WTC11 (cell line): Measurements from ENCODE around the gene LAMA3.

Experiments
- CTCF ChIP-seq: fragments of 200-600 bp; IDR thresholded peaks from 2 replicates; pipeline ENCODE4 v1.8.0; 2022; ENCODE audit warnings: antibody characterized with exemption
- ESRRA ChIP-seq: sonication (generic); formaldehyde crosslinking; IDR thresholded peaks from 2 replicates; pipeline ENCODE4 v1.8.1; 2022; ENCODE audit warnings: mild to moderate bottlenecking, missing genetic modification reagents, borderline replicate concordance
- SP1 ChIP-seq: sonication (generic); formaldehyde crosslinking; conservative IDR thresholded peaks from 2 replicates; pipeline ENCODE4 v1.8.1; 2022; ENCODE audit warnings: missing genetic modification reagents

DNA sequence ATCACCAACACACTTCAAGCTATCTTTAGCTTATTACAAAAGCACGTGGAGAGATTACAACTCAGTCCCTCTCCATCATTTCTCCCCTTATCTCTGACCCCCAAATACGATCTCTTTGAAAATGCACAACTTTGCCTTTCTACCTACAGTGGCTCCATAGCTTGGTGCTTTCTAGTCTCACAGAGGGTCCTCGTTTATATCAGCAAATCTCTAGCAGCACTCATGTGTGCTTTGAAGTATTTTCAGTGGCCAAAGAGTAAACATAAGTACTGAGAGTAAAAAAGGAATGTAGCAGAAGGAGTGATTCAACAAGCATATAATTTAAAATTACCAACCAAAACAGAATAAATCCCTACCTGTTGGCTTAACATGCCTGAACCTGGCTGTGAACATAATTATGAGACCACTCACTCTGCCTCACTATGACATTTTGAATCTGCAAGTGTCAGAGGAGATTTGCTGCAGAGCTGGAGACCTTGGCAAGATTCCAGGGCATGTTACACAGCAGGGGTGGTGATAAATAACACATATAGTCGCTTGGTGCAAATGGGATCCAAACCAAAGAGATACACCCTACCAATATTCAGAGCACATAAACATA lies 54.6 kb downstream of the LAMA3 start:
- TF ChIP-seq SP1 (CRISPR knock-in tag), result no peak
- TF ChIP-seq CTCF, result no peak
- TF ChIP-seq ESRRA (CRISPR knock-in tag), result no peak
